Right ventricle myocardium superior (tissue), 1 donor: Measurements from ENCODE around the gene C14orf132. TPM values are rescaled to one million over a fixed set of nuclear protein-coding genes. Genes with fewer than 3 reads are reported as not detected.

ENCODE experiments used
- ATAC-seq: fragments of 200-7000 bp; cut with Tn5 transposase; one replicate; pipeline ENCODE4 v1.9.1; 2020; ENCODE audit warnings: mild to moderate bottlenecking; ENCODE audit not compliant: poor library complexity
- DNase-seq: peaks from one replicate; pipeline ENCODE4 v3.0.0-alpha.2; 2020
- intact Hi-C: fragments of 100-400 bp; cut with DNase I; formaldehyde crosslinking; loops from one replicate; pipeline ENCODE4 v1.11.2; 2022
- total RNA-seq: library from RNA; stranded (reverse); fragmentation: NEBNext Ultra II Directional; extraction: Animal tissue kit (Norgen Biotek cat#: 25700); gene quantifications from one replicate; pipeline ENCODE4 v1.2.1, GENCODE V29; 2021
- donor health status: DM: no; HTN: yes; CAD: no; lungs with severe emphysema.

Gene C14orf132
- total RNA-seq, 1 donor from 2014 or later: 2.4 TPM

DNA sequence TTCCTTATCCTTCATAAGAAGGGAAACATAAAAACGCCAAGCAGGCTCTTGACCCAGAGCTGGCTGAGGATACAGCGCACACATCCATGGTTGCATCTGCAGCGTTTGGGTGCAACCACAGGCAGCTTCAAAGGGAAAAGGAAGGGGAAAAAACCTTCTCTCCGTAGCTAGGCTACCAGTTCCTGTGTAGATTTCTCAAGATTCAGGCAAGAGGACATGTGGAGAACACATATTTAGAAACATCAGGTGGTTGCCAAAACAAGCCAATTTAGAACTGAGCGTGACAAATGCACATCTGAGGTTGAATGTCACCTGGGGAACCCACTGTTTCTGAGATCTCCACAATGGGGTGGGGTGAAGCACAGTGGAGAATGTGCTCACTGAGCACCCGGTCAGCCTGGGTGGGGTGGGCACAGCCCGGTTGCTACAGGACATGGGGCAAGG, 87.2 kb downstream of the C14orf132 start:
- intact Hi-C loops: no loop called here
- DNase-seq (no peak), ATAC-seq (no peak)

DNA sequence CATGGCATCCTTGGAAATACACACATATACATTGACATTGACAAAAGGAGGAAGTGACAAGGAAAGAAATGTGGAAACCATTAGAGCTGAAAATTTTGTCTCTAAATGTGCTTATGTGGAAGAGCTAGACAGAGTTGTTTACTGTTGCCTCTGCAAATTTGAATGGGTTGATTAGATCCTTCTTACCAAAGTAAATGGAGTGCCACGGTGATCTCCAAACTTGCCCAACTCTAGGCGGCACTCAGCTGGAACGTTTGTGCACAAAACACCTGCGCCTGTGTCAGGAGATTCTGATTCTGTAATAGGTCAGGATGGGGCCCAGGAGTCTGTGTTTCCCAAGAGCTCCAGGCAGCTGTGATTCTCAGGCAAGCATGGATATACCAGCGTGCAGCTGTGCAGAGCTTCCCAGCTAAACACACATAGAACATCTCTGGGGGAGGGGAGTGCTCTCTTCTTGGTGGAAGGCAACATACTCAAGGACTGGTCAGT, 87.7 kb downstream of the C14orf132 start:
- no peak for DNase-seq
- no peak for ATAC-seq
- intact Hi-C loops: no loop called here

DNA sequence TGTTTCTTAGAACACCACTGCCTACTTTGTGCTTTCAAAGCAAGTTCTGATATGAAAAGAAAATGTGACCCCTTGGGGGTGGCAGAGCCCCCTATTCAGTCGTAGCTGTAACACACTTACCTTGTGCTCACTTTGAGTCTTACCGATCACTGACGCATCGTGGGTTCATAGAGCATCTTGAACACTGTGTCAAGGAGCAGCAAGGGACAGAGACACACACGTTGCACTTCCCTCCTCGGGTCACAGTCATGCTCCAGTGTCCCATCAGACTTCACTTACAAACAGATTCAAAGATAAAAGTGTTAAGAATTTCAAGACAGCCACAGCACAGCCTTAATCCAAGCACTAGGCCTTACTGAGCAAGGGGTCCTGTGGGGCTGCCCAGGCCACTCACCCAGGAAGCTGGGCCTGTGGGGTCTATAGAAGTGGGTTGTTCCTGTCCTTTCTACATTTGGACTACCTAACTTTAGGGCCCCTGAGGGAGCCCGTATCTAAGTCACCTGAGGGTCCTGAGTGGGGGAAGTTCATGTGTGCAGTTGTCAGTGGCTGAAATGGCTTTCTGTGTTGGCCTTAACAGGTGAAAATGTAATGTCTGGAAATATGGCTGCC, 90.1 kb downstream of the C14orf132 start:
- intact Hi-C loops: no loop called here
- no peak for ATAC-seq
- no peak for DNase-seq

DNA sequence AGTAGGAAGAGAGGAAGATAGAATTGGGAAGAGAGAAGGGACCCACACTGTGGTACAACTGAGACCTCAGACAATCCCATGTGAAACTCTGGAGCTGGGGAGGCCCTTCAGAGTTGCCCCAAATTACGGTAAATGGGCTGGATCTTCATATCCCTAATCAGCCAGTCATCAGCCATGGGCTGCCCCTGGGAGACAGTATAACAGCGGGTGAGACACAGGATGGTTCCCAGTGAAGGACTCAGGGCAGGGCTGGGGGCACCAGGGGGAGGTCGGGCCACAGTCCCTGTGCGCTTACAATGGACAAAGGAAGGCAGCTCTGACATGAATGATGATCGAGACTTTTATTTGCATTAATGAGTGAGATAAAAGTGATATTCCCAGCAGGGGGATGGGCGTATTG, 91.2 kb downstream of the C14orf132 start:
- no peak for ATAC-seq
- DNase-seq: no peak
- intact Hi-C loops: no loop called here

DNA sequence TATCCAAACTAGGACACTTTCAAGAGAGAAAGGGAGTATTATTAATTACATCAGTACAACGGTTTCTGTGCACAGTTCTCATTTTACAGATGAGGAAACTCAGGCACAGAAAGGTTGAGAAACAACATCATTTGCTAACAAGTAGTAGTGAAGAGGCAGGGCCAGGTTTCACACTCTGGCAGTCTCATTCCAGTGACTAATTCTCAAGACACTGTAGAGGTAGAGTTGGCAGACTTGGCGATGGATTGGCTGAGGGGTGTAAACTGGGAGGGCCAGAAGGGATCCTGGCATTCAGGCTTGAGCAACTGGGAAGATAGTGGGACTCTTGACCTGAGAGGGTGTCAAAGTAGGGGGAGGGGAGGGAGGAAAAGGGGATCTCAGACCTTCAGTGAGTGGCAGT, 91.7 kb downstream of the C14orf132 start:
- DNase-seq (no peak), ATAC-seq (no peak)
- intact Hi-C loops: no loop called here

DNA sequence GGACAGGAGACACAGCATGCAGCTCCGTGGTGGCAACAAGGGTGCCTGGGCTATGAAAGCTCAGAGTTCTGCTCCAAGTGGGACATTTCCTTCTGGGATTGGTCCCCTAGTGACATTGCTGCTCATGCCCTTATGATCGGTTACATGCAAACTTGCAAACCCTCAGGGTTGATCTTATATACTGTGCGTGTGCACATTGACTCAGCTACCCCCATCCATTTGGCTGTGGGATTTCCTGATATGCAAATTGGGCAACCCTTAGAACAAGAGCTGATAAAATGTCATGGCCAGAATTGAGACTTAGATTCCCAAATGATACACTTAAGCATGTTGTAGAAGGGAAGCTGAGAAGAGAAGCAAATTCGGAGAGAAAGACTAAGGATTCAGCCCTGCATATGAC, 92.7 kb downstream of the C14orf132 start:
- no peak for DNase-seq
- intact Hi-C loops: no loop called here
- ATAC-seq: no peak

DNA sequence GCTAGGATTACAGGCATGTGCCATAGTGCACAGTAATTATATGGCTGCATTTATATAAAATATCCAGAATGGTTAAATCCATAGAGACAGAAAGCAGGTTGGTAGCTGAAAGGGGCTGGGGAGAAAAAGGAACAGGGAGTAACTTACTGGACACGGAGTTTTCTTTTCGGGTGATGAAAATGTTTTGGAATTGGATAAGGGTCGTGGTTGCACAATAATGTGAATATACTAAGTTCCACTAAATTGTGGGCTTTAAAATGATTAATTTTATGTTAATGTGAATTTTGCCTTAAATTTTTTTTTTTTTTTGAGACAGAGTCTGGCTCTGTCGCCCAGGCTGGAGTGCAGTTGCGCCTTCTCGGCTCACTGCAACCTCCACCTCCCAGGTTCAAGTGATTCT, 95.3 kb downstream of the C14orf132 start:
- DNase-seq: no peak
- intact Hi-C loops: no loop called here
- no peak for ATAC-seq

DNA sequence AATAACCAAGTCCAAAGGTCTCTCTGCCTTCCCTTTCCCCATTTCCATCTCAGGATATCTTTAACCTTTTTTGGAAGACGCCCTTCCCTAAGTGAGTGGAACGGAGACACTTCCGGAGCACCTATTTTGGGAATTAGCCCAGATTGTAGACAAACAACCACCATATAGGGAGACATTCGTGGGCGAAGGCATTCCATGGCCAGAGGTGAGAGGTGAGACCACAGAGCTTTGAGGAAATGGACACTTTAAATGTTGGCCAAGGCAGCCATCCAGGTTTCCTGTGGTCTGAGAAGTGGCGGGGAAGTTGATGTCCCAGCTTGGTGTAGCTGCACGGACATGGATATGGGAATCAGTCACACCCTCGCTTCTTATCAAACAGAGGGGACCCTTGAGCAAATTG, 96.1 kb downstream of the C14orf132 start:
- DNase-seq (no peak), ATAC-seq (no peak)
- intact Hi-C loops: no loop called here

DNA sequence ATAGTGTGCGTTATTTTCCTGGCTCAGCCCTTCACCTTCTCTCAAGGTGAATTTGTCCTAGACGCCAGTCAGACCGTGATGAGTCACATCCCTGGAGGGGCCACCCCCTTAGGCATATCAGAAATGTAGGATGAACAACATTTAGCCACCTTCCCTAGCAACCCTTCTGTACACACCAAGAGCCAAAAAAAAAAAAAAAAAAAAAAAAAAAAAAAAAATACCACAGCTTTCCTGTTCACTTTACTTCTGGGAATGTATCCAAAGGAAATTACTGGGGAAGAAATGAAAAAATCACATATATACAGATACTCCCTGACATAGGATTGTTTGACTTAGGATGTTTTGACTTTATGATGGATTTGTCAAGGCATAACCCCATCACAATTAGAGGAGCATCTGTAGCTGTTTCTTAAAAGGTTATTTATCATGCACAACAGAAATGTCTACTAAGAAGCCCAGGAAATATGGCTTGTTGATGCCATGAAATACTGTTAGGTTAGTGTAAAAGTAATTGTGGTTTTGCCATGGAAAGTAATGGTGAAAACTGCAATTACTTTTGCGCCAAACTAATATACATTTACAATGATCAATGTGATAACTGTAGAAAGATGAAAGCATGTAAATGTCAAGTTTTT, 97.3 kb downstream of the C14orf132 start:
- ATAC-seq: no peak
- DNase-seq: no peak
- intact Hi-C loops: no loop called here

DNA sequence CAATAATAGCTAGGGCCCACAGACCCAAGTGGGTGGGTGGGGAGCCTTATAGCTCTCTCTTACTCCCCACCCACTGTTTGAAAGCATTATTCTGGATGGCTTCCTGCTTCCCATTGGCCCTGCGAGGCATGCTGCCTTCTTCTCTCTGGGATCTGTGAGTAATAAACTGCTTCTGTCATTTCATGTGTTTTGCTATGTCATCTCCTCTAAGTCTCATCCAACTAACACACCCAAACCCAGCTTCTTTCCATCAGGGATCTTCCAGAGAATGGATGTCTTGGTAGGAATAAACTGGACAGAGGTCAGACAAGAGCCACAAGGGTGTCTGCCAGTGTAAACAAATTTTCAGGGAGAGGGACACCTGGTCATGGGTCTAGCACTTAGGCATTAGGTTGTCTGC, 99.1 kb downstream of the C14orf132 start:
- no peak for DNase-seq
- ATAC-seq: no peak
- intact Hi-C loops: no loop called here

DNA sequence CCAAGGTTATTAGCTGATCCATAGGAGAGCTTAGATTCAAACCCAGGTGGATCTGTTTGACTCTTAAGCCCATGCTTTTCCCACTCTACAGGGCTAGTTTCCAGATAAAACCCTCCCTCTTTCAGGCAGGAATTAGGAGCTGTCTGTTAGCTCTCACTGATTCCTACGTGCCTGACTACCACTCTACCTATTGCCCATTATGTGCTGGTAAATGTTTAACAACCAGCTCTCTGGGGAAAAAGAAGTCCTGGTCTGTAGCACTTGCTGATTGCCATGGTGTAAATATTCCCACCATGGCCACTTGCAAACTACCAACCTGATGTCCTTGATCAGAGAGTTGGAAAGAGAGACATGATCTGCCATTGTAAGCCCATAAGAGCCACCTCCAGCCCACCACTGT, 100.0 kb downstream of the C14orf132 start:
- DNase-seq (no peak), ATAC-seq (no peak)
- intact Hi-C loops: no loop called here

DNA sequence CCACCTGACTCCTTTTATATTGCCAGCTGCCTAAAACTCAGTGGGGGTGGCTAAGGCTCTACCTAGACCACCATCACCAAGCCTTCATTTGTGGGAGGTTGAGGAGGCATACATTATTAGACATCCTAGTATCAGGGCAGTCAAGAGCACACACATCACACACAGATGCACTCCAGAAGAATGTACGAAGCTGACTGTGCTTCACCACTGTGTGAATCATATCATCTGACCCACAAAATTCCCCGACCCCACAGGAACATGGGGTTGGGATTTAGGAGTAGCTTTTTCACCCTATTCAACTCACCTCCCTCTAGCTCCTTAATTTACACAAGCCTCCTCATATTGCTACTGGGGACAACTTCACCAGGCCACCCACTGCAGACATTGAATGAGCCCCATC, 100.7 kb downstream of the C14orf132 start:
- intact Hi-C loops: no loop called here
- ATAC-seq (no peak), DNase-seq (no peak)

DNA sequence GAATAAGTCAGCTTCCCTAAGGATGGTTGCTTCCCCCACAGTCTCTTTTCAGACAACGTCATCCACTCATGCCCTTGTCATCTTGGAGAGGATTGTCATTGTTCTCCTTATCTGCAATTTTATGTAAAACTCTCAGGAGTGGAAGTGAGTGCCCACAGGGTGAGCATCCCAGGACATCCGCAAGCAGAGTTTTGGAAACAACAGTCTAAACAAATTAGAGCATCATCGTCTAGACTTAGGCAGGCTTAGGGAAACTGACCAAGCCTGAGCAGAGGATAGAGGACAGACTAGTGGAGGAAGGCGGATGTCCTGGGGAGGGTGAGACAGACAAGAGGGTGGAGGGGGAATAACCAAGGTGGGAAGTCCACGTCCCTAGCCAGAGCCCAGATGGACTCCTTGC, 101.8 kb downstream of the C14orf132 start:
- intact Hi-C loops: no loop called here
- ATAC-seq: no peak
- no peak for DNase-seq

Other genes starting within 250 kb of the C14orf132 start
- not detected for gene TUNAR, start 162.5 kb upstream of the C14orf132 start, total RNA-seq
- gene BDKRB2, start 165.5 kb downstream of the C14orf132 start, total RNA-seq: 1.2 TPM
- gene BDKRB1, start 216.8 kb downstream of the C14orf132 start, total RNA-seq: not detected